Measurements from ENCODE around the gene RAMP1. TPM values are rescaled to one million over a fixed set of nuclear protein-coding genes. Genes with fewer than 3 reads are reported as not detected.

Gene RAMP1
- total RNA-seq, 2 donors from 2014 or later: 239 to 275 TPM

- H3K36me3 ChIP-seq: peaks cover 17% of the 10 kb centered on the region
- peaks cover 0 to 39% of the 10 kb centered on the region in 2 donors for H3K4me1 ChIP-seq
- no peak for DNase-seq (ENCODE audit: low spot score)
- no peak overlapping the region for H3K27ac ChIP-seq
- no peak overlapping the region for H3K4me3 ChIP-seq
- TF ChIP-seq CTCF (IDR thresholded peaks at IDR 0.05): no peak
- H3K27me3 ChIP-seq: no peaks in the 10 kb centered on the region
- no peaks in the 10 kb centered on the region for H3K9me3 ChIP-seq
Measured at GRCh38 chr2:237879991-237880560, 20.7 kb downstream of the RAMP1 start.

DNA sequence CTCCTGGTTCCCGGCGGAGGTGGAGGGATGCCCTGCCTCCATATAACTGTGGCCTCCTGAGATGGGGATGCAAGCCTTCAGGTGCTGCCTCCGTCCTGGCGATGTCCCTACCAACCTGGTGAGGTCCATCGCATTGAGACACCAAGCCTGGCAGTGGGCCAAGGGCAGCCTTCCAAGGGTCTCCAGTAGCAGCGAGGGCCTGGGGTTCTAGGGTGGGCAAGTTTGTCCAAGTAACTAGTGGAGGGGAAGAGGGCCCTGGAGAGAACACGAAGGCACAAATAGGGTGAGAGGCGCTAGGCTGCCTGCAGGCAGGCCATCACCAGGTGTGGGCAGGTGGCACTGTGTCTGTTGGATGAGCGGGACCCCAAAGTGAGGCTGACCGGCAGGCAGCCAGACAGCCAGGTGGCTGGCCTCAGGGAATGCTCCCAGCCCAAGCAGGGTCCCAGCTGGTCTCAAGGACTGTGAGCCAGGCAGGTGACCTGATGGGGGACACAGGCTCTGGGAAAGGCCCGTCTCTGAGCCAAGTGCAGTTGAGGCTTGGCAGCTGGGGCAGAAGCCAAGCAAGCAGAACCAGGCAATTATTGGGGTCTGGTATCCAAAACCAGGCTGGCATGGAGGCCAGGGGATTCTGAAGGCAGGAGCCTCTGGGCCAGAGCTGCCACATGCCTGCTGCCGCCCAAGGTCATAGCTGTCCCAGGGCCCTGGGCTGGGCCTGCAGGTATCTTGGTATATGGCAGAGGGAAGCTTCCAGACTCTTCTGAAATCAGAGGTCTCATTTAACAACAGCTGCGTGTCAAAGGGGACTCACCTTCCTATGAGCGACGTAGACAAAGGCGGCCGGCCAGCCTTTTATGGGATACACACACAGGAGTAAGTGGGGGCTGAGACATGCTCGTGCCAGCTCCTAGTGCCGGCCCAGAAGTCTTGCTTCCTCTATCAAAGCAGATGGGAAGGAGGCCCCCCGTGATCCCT, 23.4 kb downstream of the RAMP1 start:
- peak overlapping the region; percentile 87 to 89 for H3K27ac ChIP-seq
- TF ChIP-seq CTCF (IDR thresholded peaks at IDR 0.05): no peak
- H3K9me3 ChIP-seq: no peaks in the 10 kb centered on the region
- H3K27me3 ChIP-seq: no peaks in the 10 kb centered on the region
- no peak overlapping the region for H3K4me3 ChIP-seq
- H3K4me1 ChIP-seq: peaks cover 0 to 47% of the 10 kb centered on the region in 2 donors
- H3K36me3 ChIP-seq: peaks cover 15% of the 10 kb centered on the region
- no peak for DNase-seq (ENCODE audit: low spot score)

- Histone ChIP-seq H3K9me3 (no peaks in the 10 kb centered on the region), H3K36me3 (peaks cover 9% of the 10 kb centered on the region), H3K27me3 (no peaks in the 10 kb centered on the region), H3K27ac (peak overlapping the region; percentile 89 to 94), H3K4me1 (peaks cover 0 to 49% of the 10 kb centered on the region in 2 donors), H3K4me3 (no peak overlapping the region)
- no peak for DNase-seq (ENCODE audit: low spot score)
- TF ChIP-seq CTCF (IDR thresholded peaks at IDR 0.05): no peak
Measured at GRCh38 chr2:237883951-237884446, 24.6 kb downstream of the RAMP1 start.

DNA sequence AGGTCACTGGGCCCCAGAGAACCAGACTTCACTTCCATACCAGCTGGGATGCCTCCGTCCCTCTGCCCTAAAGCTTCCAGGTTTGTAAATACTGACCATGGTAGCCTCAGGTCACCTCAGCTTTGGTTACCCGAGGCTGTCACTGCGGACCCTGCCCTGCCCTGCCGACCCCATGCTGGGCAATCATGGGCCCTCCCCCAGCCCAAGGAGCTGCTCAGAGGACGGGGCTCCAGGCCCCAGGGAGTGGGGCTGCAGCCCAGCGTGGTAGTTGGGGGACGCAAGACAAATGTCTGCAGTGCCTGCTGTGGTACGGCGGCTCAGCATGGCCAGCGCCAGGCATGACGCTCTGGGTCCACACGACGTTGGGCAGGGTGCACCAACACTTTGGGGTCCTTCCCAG, 25.3 kb downstream of the RAMP1 start:
- peaks cover 9% of the 10 kb centered on the region for H3K36me3 ChIP-seq
- H3K27me3 ChIP-seq: no peaks in the 10 kb centered on the region
- no peak for TF ChIP-seq CTCF (IDR thresholded peaks at IDR 0.05)
- H3K27ac ChIP-seq: peak overlapping the region; percentile 89 to 94
- no peak overlapping the region for H3K4me3 ChIP-seq
- no peak for DNase-seq (ENCODE audit: low spot score)
- peaks cover 0 to 47% of the 10 kb centered on the region in 2 donors for H3K4me1 ChIP-seq
- no peaks in the 10 kb centered on the region for H3K9me3 ChIP-seq

DNA sequence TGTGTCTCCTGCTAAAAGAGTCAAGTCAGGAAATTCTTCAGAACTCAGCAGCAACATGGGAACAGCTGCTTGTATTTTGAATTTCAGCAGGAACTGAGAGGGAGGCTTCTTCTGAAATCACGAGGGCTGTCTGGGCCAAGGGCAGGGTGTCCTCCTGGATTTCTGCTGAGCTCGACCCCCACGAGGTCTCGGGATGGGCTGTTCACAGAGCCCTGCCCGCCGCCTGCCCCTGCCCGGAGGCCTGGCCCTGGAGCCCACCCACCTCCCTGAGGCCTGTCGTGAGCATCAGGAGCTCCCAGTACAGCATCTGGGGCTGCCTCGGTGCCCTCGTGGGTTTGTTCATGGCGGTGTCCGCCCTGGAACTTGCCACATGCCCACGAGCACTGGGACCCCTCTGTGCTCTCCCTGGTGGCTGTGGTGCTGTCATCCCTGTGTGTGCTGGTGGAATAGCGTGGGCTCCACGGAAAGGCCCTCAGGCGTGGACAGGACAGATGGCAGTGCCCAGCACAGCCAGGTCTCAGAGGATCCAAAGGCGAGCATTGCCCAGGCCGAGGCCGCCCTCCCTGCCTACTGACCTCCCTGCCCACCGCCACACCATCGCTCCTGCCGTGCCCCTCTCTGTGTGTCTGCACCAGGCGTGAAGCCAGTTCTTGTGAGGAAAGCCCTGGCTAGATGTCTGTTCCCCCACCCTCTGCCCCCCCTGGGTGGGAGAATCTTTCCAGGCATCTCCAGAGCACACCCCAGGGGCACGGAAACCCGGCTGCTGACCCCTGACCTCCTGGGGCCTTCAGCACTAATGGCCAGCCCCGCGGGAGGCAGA, 25.9 kb downstream of the RAMP1 start:
- H3K4me3 ChIP-seq: no peak overlapping the region
- no peak for DNase-seq (ENCODE audit: low spot score)
- peak overlapping the region; percentile 89 to 94 for H3K27ac ChIP-seq
- H3K9me3 ChIP-seq: no peaks in the 10 kb centered on the region
- H3K4me1 ChIP-seq: peaks cover 0 to 47% of the 10 kb centered on the region in 2 donors
- H3K27me3 ChIP-seq: no peaks in the 10 kb centered on the region
- peaks cover 9% of the 10 kb centered on the region for H3K36me3 ChIP-seq
- no peak for TF ChIP-seq CTCF (IDR thresholded peaks at IDR 0.05)

All from right atrium auricular region (tissue), 2 donors.